Stimulated activated CD4-positive, alpha-beta T cell treated with anti-CD3 and anti-CD28 coated beads, Interleukin-1b, Interleukin-23, amount 100 ng/mL, for 4 hours (primary cell): ENCODE data around the gene TUBA3D.
"Not testable (repeated sequence)": the region's sequence is repeated elsewhere in the genome, so short reads cannot be mapped to it uniquely, and the experiment has no call there.

ENCODE experiments used
- DNase-seq, 2 donors: peaks; one replicate each; pipeline ENCODE4 v3.0.0-alpha.2; 2020; ENCODE audit warnings: low read depth in 2 of 2

The TUBA3D gene

GRCh38 chr2:131514408-131515166, 38.7 kb downstream of the TUBA3D start:
- not testable (repeated sequence) for DNase-seq

- DNase-seq = not testable (repeated sequence)
Observed at GRCh38 chr2:131515235-131515634, 39.3 kb downstream of the TUBA3D start.

GRCh38 chr2:131516011-131516410, 40.1 kb downstream of the TUBA3D start:
- no peak for DNase-seq

- not testable (repeated sequence) for DNase-seq
Observed at GRCh38 chr2:131516621-131517020, 40.7 kb downstream of the TUBA3D start.

GRCh38 chr2:131517106-131517831, 41.4 kb downstream of the TUBA3D start:
- DNase-seq = no peak

- DNase-seq = not testable (repeated sequence)
Observed at GRCh38 chr2:131517856-131518255, 41.9 kb downstream of the TUBA3D start.

GRCh38 chr2:131518531-131518930, 42.6 kb downstream of the TUBA3D start:
- not testable (repeated sequence) for DNase-seq

- no peak for DNase-seq
Observed at GRCh38 chr2:131519466-131519865, 43.5 kb downstream of the TUBA3D start.

GRCh38 chr2:131519871-131520470, 44.1 kb downstream of the TUBA3D start:
- DNase-seq = not testable (repeated sequence)

GRCh38 chr2:131520526-131520925, 44.6 kb downstream of the TUBA3D start:
- no peak for DNase-seq

GRCh38 chr2:131521524-131521923, 45.6 kb downstream of the TUBA3D start:
- not testable (repeated sequence) for DNase-seq

- no peak for DNase-seq
Observed at GRCh38 chr2:131521961-131522781, 46.3 kb downstream of the TUBA3D start.

GRCh38 chr2:131525256-131525655, 49.3 kb downstream of the TUBA3D start:
- not testable (repeated sequence) for DNase-seq

GRCh38 chr2:131527131-131528001, 51.4 kb downstream of the TUBA3D start, which contains the start of gene CCDC74A:
Gene CCDC74A (plus strand): TSS chr2:131527888. CDS start chr2:131527971, 83 bp downstream.
- peak; percentile 67 to 72 for DNase-seq

GRCh38 chr2:131528981-131529863, 53.3 kb downstream of the TUBA3D start:
- DNase-seq = not testable (repeated sequence)

GRCh38 chr2:131529864-131530445, 54.0 kb downstream of the TUBA3D start:
- DNase-seq = not testable (repeated sequence)

- not testable (repeated sequence) for DNase-seq
Observed at GRCh38 chr2:131530626-131531344, 54.9 kb downstream of the TUBA3D start.

GRCh38 chr2:131531547-131532185, 55.7 kb downstream of the TUBA3D start:
- not testable (repeated sequence) for DNase-seq
